Lung (tissue), 12 donors: ENCODE results near the gene MMP25. TPM values are rescaled to one million over a fixed set of nuclear protein-coding genes. Genes with fewer than 3 reads are reported as not detected.
"Not testable (repeated sequence)": the region's sequence is repeated elsewhere in the genome, so short reads cannot be mapped to it uniquely, and the experiment has no call there.

Experiments
- ATAC-seq: fragments of 200-7000 bp; cut with Tn5 transposase; one replicate; pipeline ENCODE4 v1.9.1; 2020; ENCODE audit warnings: moderate number of reproducible peaks; ENCODE audit not compliant: insufficient read depth, low FRiP score
- DNase-seq, 3 donors: peaks; one replicate each; pipeline ENCODE4 v3.0.0-alpha.2; 2013 to 2017
- H3K27ac ChIP-seq, 2 donors: one replicate each; pipeline ENCODE4 v1.5.1; 2013; ENCODE audit warnings: mild to moderate bottlenecking in 2 of 2, moderate library complexity in 2 of 2, control low read depth in 1 of 2, inconsistent platforms in 1 of 2, low read depth in 1 of 2, low read length in 1 of 2
- H3K27me3 ChIP-seq, 3 donors: one replicate each; pipeline ENCODE4 v1.5.1; 2013; ENCODE audit warnings: low read length in 2 of 3; ENCODE audit not compliant: control insufficient read depth in 3 of 3, insufficient read depth in 3 of 3
- H3K36me3 ChIP-seq, 4 donors: one replicate each; pipeline ENCODE4 v1.5.1; 2013; ENCODE audit warnings: low read length in 4 of 4, mild to moderate bottlenecking in 1 of 4, moderate library complexity in 1 of 4; ENCODE audit not compliant: control insufficient read depth in 4 of 4, insufficient read depth in 4 of 4
- H3K4me1 ChIP-seq, 5 donors: one replicate each; pipeline ENCODE4 v1.5.1; 2013; ENCODE audit warnings: low read length in 5 of 5, mild to moderate bottlenecking in 2 of 5, moderate library complexity in 1 of 5; ENCODE audit not compliant: control insufficient read depth in 5 of 5, insufficient read depth in 5 of 5
- H3K4me3 ChIP-seq: one replicate; pipeline ENCODE4 v1.5.1; 2013; ENCODE audit warnings: mild to moderate bottlenecking, control low read depth, moderate library complexity
- H3K9ac ChIP-seq, 2 donors: one replicate each; pipeline ENCODE4 v1.5.1; 2013; ENCODE audit warnings: low read length in 2 of 2, control low read depth in 1 of 2; ENCODE audit not compliant: insufficient read depth in 1 of 2
- H3K9me3 ChIP-seq, 4 donors: one replicate each; pipeline ENCODE4 v1.5.1; 2013; ENCODE audit warnings: low read length in 3 of 4, mild to moderate bottlenecking in 1 of 4, moderate library complexity in 1 of 4; ENCODE audit not compliant: control insufficient read depth in 4 of 4, insufficient read depth in 3 of 4
- CTCF ChIP-seq: IDR thresholded peaks from 2 replicates; pipeline ENCODE4 v1.5.1; 2012; ENCODE audit warnings: mild to moderate bottlenecking; ENCODE audit errors: control extremely low read depth, extremely low read depth
- WGBS, 2 donors: extraction: QIAGEN DNeasy Blood & Tissue Kit; methylation state at CpG; one replicate each; pipeline ENCODE4 v1.1.7; 2013; 5-methylcytosine and 5-hydroxymethylcytosine counted together
- polyA plus RNA-seq, 2 donors: library from polyadenylated mRNA; stranded (reverse); fragments of 200-250 nt; gene quantifications; one replicate each; pipeline ENCODE4 v1.2.1, GENCODE V29; 2013
- total RNA-seq, 2 donors: library from RNA; depleted of rRNA in 1 of 2; stranded (reverse); fragments of >200 nt in 1 of 2; gene quantifications; one replicate each; pipeline ENCODE4 v1.2.1, GENCODE V29; 2014 to 2021
- donor health status: control.
- donor health status: control.
- donor health status: Bipolar disorder and iron deficiency.
- donor health status: healthy.
- donor health status: DM: yes; HTN: yes; CAD: no.

The MMP25 gene
- total and polyA plus RNA-seq, 4 donors = 4.2 to 94.4 (median 20.6) TPM

- no peak for DNase-seq
- Histone ChIP-seq H3K27me3 (peaks cover 0 to 34% (median 29%) of the 10 kb centered on the region in 3 donors), H3K36me3 (no peaks in the 10 kb centered on the region), H3K4me1 (peaks cover 0 to 6% (median 3%) of the 10 kb centered on the region in 5 donors), H3K27ac (no peak overlapping the region), H3K4me3 (no peak overlapping the region), H3K9ac (no peak overlapping the region), H3K9me3 (no peaks in the 10 kb centered on the region)
- 79 to 86% methylated on average over 26 of the region's 26 CpGs for WGBS, 2 donors
- TF ChIP-seq CTCF = no peak
- no peak for ATAC-seq
Observed at GRCh38 chr16:3049921-3050481, 3.6 kb downstream of the MMP25 start.

GRCh38 chr16:3050487-3050886 lies 4.1 kb downstream of the MMP25 start:
- no peaks in the 10 kb centered on the region for H3K9me3 ChIP-seq
- TF ChIP-seq CTCF = no peak
- peaks cover 0 to 31% (median 26%) of the 10 kb centered on the region in 3 donors for H3K27me3 ChIP-seq
- no peak overlapping the region for H3K9ac ChIP-seq
- no peak for DNase-seq
- no peaks in the 10 kb centered on the region for H3K36me3 ChIP-seq
- peaks cover 0 to 6% (median 3%) of the 10 kb centered on the region in 5 donors for H3K4me1 ChIP-seq
- no peak for ATAC-seq
- no peak overlapping the region for H3K27ac ChIP-seq
- 71 to 80% methylated on average over 5 of the region's 5 CpGs for WGBS, 2 donors
- H3K4me3 ChIP-seq = no peak overlapping the region

- Histone ChIP-seq H3K9me3 (no peaks in the 10 kb centered on the region), H3K9ac (no peak overlapping the region), H3K36me3 (no peaks in the 10 kb centered on the region), H3K27ac (no peak overlapping the region), H3K4me3 (no peak overlapping the region), H3K27me3 (peaks cover 0 to 28% (median 26%) of the 10 kb centered on the region in 3 donors), H3K4me1 (peaks cover 0 to 4% (median 2%) of the 10 kb centered on the region in 5 donors)
- TF ChIP-seq CTCF = no peak
- 22 to 30% methylated on average over 4 of the region's 4 CpGs for WGBS, 2 donors
- DNase-seq (no peak), ATAC-seq (no peak)
Observed at GRCh38 chr16:3051009-3051408, 4.6 kb downstream of the MMP25 start.

- no peak overlapping the region for H3K27ac ChIP-seq
- no peak for ATAC-seq
- H3K4me3 ChIP-seq = no peak overlapping the region
- H3K4me1 ChIP-seq = peaks cover 0 to 2% (median 0%) of the 10 kb centered on the region in 5 donors
- DNase-seq = no peak
- no peak for TF ChIP-seq CTCF
- H3K36me3 ChIP-seq = no peaks in the 10 kb centered on the region
- no peaks in the 10 kb centered on the region for H3K9me3 ChIP-seq
- no peak overlapping the region for H3K9ac ChIP-seq
- peaks cover 0 to 26% (median 25%) of the 10 kb centered on the region in 3 donors for H3K27me3 ChIP-seq
- 48 to 55% methylated on average over 9 of the region's 9 CpGs for WGBS, 2 donors
Observed at GRCh38 chr16:3051494-3051893, 5.1 kb downstream of the MMP25 start.

- not testable (repeated sequence) for H3K27ac ChIP-seq, H3K4me1 ChIP-seq, DNase-seq, H3K9ac ChIP-seq, H3K4me3 ChIP-seq, H3K36me3 ChIP-seq, H3K9me3 ChIP-seq, ATAC-seq
- peaks cover 0 to 17% (median 15%) of the 10 kb centered on the region in 3 donors for H3K27me3 ChIP-seq
- 58 to 75% methylated on average over 9 to 11 of the region's 12 CpGs for WGBS, 2 donors
Observed at GRCh38 chr16:3052571-3053329, 6.4 kb downstream of the MMP25 start.
